A673 (cell line): ENCODE results near the gene SLC46A1.

Experiments used
- EZH2 ChIP-seq: fragments of 200-600 bp; sonication (generic); IDR thresholded peaks from 2 replicates; pipeline ENCODE4 v1.6.1; 2017; ENCODE audit warnings: borderline replicate concordance, low read depth, mild to moderate bottlenecking, mixed read lengths, antibody characterized with exemption, low read length; ENCODE audit not compliant: poor library complexity, severe bottlenecking
- TF ChIP-seq, protein P1 (sequence below): fragments of 300-800, 200-600 bp; sonication (generic); conservative IDR thresholded peaks from 2 replicates; pipeline ENCODE4 v1.5.1; 2017; ENCODE audit warnings: low read depth, mild to moderate bottlenecking, antibody characterized with exemption, low read length, moderate library complexity, mixed read lengths

DNA sequence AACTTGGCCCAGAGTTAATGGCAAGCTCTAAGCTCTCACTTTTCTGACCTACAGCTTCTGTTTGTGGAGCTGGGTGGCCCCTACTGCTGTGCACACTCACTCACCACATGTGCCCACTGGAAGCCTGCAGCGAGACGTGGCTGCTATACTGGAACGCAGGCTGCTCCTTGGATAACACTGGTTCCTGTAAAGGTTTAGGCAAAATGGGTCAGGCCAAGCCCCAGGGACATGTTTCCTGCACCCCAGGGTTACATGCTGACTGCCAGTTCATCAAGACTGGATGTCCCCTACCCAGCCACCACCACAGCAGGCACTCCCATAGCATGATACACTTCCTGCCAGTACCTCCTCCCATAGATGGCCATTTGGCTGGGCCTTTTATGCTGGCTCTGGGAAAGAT is 57.0 kb downstream of the SLC46A1 start:
- TF ChIP-seq, protein P1, sequence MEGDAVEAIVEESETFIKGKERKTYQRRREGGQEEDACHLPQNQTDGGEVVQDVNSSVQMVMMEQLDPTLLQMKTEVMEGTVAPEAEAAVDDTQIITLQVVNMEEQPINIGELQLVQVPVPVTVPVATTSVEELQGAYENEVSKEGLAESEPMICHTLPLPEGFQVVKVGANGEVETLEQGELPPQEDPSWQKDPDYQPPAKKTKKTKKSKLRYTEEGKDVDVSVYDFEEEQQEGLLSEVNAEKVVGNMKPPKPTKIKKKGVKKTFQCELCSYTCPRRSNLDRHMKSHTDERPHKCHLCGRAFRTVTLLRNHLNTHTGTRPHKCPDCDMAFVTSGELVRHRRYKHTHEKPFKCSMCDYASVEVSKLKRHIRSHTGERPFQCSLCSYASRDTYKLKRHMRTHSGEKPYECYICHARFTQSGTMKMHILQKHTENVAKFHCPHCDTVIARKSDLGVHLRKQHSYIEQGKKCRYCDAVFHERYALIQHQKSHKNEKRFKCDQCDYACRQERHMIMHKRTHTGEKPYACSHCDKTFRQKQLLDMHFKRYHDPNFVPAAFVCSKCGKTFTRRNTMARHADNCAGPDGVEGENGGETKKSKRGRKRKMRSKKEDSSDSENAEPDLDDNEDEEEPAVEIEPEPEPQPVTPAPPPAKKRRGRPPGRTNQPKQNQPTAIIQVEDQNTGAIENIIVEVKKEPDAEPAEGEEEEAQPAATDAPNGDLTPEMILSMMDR, result no peak
- TF ChIP-seq EZH2, result no peak
